ENCODE data around the gene HHAT.

HHAT gene

GRCh38 chr1:210482491-210482890, 153.8 kb downstream of the HHAT start:
- H3F3A ChIP-seq (ENCODE audit: insufficient read depth, low read length): no peaks in the 10 kb centered on the region
- H3K4me3 ChIP-seq (ENCODE audit: low read depth, low read length, poor library complexity, severe bottlenecking): no peak overlapping the region
- no peak overlapping the region for H3K27ac ChIP-seq (ENCODE audit: low read depth, low read length, poor library complexity, severe bottlenecking)
- no peaks in the 10 kb centered on the region for H4K20me1 ChIP-seq (ENCODE audit: insufficient read depth, low read length)
- H3K36me3 ChIP-seq (ENCODE audit: insufficient read depth, low read length): no peaks in the 10 kb centered on the region
- H3K4me2 ChIP-seq (ENCODE audit: low read length): no peak overlapping the region
- no peak overlapping the region for H3K9ac ChIP-seq (ENCODE audit: low read length)
- no peaks in the 10 kb centered on the region for H3K9me2 ChIP-seq (ENCODE audit: low read depth, low read length)
- no peaks in the 10 kb centered on the region for H3K79me2 ChIP-seq (ENCODE audit: insufficient read depth, low read length)
- H3K27me3 ChIP-seq (ENCODE audit: insufficient read depth, low read length): no peaks in the 10 kb centered on the region
- H3K4me1 ChIP-seq (ENCODE audit: insufficient read depth, low read length, severe bottlenecking): no peaks in the 10 kb centered on the region
- no peaks in the 10 kb centered on the region for H3K9me3 ChIP-seq (ENCODE audit: low read length)
- no peak overlapping the region for H2AFZ ChIP-seq (ENCODE audit: low read length)
- TF ChIP-seq, protein P1, sequence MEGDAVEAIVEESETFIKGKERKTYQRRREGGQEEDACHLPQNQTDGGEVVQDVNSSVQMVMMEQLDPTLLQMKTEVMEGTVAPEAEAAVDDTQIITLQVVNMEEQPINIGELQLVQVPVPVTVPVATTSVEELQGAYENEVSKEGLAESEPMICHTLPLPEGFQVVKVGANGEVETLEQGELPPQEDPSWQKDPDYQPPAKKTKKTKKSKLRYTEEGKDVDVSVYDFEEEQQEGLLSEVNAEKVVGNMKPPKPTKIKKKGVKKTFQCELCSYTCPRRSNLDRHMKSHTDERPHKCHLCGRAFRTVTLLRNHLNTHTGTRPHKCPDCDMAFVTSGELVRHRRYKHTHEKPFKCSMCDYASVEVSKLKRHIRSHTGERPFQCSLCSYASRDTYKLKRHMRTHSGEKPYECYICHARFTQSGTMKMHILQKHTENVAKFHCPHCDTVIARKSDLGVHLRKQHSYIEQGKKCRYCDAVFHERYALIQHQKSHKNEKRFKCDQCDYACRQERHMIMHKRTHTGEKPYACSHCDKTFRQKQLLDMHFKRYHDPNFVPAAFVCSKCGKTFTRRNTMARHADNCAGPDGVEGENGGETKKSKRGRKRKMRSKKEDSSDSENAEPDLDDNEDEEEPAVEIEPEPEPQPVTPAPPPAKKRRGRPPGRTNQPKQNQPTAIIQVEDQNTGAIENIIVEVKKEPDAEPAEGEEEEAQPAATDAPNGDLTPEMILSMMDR (IDR thresholded peaks at IDR 0.05; ENCODE audit: low read length): no peak
- no peak for TF ChIP-seq EZH2 (IDR thresholded peaks at IDR 0.05; ENCODE audit: borderline replicate concordance, low read length)

- Histone ChIP-seq H3K9me3 (ENCODE audit: low read length) (no peaks in the 10 kb centered on the region), H3K9me2 (ENCODE audit: low read depth, low read length) (no peaks in the 10 kb centered on the region), H3K79me2 (ENCODE audit: insufficient read depth, low read length) (no peaks in the 10 kb centered on the region), H3F3A (ENCODE audit: insufficient read depth, low read length) (no peaks in the 10 kb centered on the region), H2AFZ (ENCODE audit: low read length) (no peak overlapping the region), H3K4me2 (ENCODE audit: low read length) (no peak overlapping the region), H3K4me1 (ENCODE audit: insufficient read depth, low read length, severe bottlenecking) (no peaks in the 10 kb centered on the region), H3K27me3 (ENCODE audit: insufficient read depth, low read length) (no peaks in the 10 kb centered on the region), H4K20me1 (ENCODE audit: insufficient read depth, low read length) (no peaks in the 10 kb centered on the region), H3K9ac (ENCODE audit: low read length) (no peak overlapping the region), H3K36me3 (ENCODE audit: insufficient read depth, low read length) (no peaks in the 10 kb centered on the region), H3K4me3 (ENCODE audit: low read depth, low read length, poor library complexity, severe bottlenecking) (no peak overlapping the region), H3K27ac (ENCODE audit: low read depth, low read length, poor library complexity, severe bottlenecking) (no peak overlapping the region)
- TF ChIP-seq, protein P1 (IDR thresholded peaks at IDR 0.05; ENCODE audit: low read length): no peak
- no peak for TF ChIP-seq EZH2 (IDR thresholded peaks at IDR 0.05; ENCODE audit: borderline replicate concordance, low read length)
Observed at GRCh38 chr1:210482945-210483617, 154.4 kb downstream of the HHAT start.

DNA sequence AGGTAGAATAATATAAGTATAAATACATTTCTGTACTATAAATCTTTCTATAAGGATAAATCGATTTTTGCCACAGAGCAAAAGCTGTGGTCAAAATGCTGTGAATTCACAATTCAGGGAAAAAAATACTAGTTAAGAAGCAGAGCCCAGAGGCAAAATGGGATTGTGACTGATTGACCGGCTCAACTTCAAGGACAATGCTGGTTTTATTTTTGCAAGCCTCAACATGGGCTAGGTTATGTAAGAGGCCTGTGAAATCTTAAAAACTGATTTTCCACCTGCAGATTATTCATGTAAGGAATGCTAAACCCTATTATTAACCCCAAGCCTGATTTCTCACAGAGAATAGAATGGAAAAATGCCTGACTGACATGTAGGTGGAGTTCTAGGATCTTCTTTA, 155.1 kb downstream of the HHAT start:
- H2AFZ ChIP-seq (ENCODE audit: low read length): no peak overlapping the region
- H3K27ac ChIP-seq (ENCODE audit: low read depth, low read length, poor library complexity, severe bottlenecking): no peak overlapping the region
- no peak for TF ChIP-seq EZH2 (IDR thresholded peaks at IDR 0.05; ENCODE audit: borderline replicate concordance, low read length)
- H3K36me3 ChIP-seq (ENCODE audit: insufficient read depth, low read length): no peaks in the 10 kb centered on the region
- H3K27me3 ChIP-seq (ENCODE audit: insufficient read depth, low read length): no peaks in the 10 kb centered on the region
- H3K9me2 ChIP-seq (ENCODE audit: low read depth, low read length): no peaks in the 10 kb centered on the region
- no peak overlapping the region for H3K9ac ChIP-seq (ENCODE audit: low read length)
- no peak overlapping the region for H3K4me2 ChIP-seq (ENCODE audit: low read length)
- H3K9me3 ChIP-seq (ENCODE audit: low read length): no peaks in the 10 kb centered on the region
- no peaks in the 10 kb centered on the region for H3K79me2 ChIP-seq (ENCODE audit: insufficient read depth, low read length)
- H3K4me3 ChIP-seq (ENCODE audit: low read depth, low read length, poor library complexity, severe bottlenecking): no peak overlapping the region
- H3K4me1 ChIP-seq (ENCODE audit: insufficient read depth, low read length, severe bottlenecking): no peaks in the 10 kb centered on the region
- H4K20me1 ChIP-seq (ENCODE audit: insufficient read depth, low read length): no peaks in the 10 kb centered on the region
- no peaks in the 10 kb centered on the region for H3F3A ChIP-seq (ENCODE audit: insufficient read depth, low read length)

GRCh38 chr1:210487021-210487420, 158.3 kb downstream of the HHAT start:
- no peaks in the 10 kb centered on the region for H3F3A ChIP-seq (ENCODE audit: insufficient read depth, low read length)
- no peak overlapping the region for H2AFZ ChIP-seq (ENCODE audit: low read length)
- no peak overlapping the region for H3K9ac ChIP-seq (ENCODE audit: low read length)
- H3K27me3 ChIP-seq (ENCODE audit: insufficient read depth, low read length): no peaks in the 10 kb centered on the region
- H3K36me3 ChIP-seq (ENCODE audit: insufficient read depth, low read length): no peaks in the 10 kb centered on the region
- no peaks in the 10 kb centered on the region for H3K9me3 ChIP-seq (ENCODE audit: low read length)
- H3K27ac ChIP-seq (ENCODE audit: low read depth, low read length, poor library complexity, severe bottlenecking): no peak overlapping the region
- H3K4me3 ChIP-seq (ENCODE audit: low read depth, low read length, poor library complexity, severe bottlenecking): no peak overlapping the region
- H3K79me2 ChIP-seq (ENCODE audit: insufficient read depth, low read length): no peaks in the 10 kb centered on the region
- no peaks in the 10 kb centered on the region for H3K4me1 ChIP-seq (ENCODE audit: insufficient read depth, low read length, severe bottlenecking)
- no peaks in the 10 kb centered on the region for H3K9me2 ChIP-seq (ENCODE audit: low read depth, low read length)
- TF ChIP-seq, protein P1 (IDR thresholded peaks at IDR 0.05; ENCODE audit: low read length): no peak
- no peak for TF ChIP-seq EZH2 (IDR thresholded peaks at IDR 0.05; ENCODE audit: borderline replicate concordance, low read length)
- H4K20me1 ChIP-seq (ENCODE audit: insufficient read depth, low read length): no peaks in the 10 kb centered on the region
- H3K4me2 ChIP-seq (ENCODE audit: low read length): no peak overlapping the region

Measured in OCI-LY1 (cell line).